C4-2B (cell line): ENCODE measurements around the gene HNRNPAB.

Experiments used
- ZFX ChIP-seq: fragments of 450-650 bp; IDR thresholded peaks from 2 replicates; pipeline ENCODE4 v1.6.1; 2017
- TF ChIP-seq, protein P1 (sequence below): fragments of 450-650 bp; conservative IDR thresholded peaks from 2 replicates; pipeline ENCODE4 v1.5.1; 2017; ENCODE audit warnings: mild to moderate bottlenecking

DNA sequence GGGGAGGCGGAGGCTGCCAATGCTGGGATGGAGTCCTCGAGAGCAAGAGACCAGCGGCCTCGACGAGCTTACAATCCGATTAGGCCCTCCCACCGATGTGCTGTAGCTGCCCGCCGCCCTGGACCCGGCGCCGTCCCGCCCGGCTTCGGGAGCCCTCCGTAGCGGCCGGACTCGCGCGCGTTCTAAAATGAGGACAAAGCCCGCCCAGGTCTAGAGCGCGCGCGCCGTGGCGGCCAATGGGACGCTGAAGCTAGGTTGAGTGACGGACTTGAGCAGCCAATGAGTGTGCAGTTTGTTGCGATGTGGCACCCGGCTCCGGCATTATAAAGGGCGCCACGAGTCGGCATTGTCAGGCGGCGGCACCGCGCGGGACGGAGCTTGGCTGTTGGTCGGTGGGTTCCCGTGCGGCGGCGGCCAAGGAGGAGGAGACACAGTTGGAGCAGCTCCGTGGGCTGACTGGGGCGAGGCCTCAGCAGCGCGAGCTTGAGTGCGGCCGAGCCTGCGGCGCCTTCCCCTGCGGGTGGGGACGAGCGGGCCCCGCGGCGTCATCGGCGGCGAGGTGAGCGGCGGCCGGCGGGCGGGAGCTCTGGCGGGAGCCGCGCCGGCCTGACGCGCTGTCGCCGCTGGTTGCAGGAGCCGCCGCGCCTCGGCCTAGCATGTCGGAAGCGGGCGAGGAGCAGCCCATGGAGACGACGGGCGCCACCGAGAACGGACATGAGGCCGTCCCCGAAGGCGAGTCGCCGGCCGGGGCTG, at the start of gene HNRNPAB:
- TF ChIP-seq, protein P1, sequence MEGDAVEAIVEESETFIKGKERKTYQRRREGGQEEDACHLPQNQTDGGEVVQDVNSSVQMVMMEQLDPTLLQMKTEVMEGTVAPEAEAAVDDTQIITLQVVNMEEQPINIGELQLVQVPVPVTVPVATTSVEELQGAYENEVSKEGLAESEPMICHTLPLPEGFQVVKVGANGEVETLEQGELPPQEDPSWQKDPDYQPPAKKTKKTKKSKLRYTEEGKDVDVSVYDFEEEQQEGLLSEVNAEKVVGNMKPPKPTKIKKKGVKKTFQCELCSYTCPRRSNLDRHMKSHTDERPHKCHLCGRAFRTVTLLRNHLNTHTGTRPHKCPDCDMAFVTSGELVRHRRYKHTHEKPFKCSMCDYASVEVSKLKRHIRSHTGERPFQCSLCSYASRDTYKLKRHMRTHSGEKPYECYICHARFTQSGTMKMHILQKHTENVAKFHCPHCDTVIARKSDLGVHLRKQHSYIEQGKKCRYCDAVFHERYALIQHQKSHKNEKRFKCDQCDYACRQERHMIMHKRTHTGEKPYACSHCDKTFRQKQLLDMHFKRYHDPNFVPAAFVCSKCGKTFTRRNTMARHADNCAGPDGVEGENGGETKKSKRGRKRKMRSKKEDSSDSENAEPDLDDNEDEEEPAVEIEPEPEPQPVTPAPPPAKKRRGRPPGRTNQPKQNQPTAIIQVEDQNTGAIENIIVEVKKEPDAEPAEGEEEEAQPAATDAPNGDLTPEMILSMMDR: no peak
- no peak for TF ChIP-seq ZFX
